HepG2 (cell line): ENCODE measurements around the gene PRSS50. TPM values are rescaled to one million over a fixed set of nuclear protein-coding genes. Genes with fewer than 3 reads are reported as not detected.

Source experiments
- ATAC-seq: fragments of 200-7000 bp; cut with Tn5 transposase; 3 replicates; pipeline ENCODE4 v1.9.1; 2020; ENCODE audit warnings: mild to moderate bottlenecking, moderate library complexity
- BruUV-seq: library from RNA; stranded (reverse); fragments of 400-500 nt; replicated peaks from 2 replicates; lab custom pipeline; 2021; lab: Mats Ljungman, UMichigan
- CTCF ChIA-PET: fragments of 300-600 bp; formaldehyde crosslinking; extraction: SDS; loops from one replicate; lab custom pipeline; 2021; ENCODE audit warnings: low total read pairs, inconsistent platforms, low intra/inter-chr PET ratio; lab: Yijun Ruan, JAX
- POLR2A ChIA-PET: fragments of 350-600 bp; sonication (Branson Sonifier 250); formaldehyde crosslinking; loops from one replicate; lab custom pipeline; 2020; ENCODE audit warnings: antibody characterized with exemption, inconsistent platforms; lab: Yijun Ruan, JAX
- DNase-seq: peaks from one replicate; pipeline ENCODE4 v3.0.0-alpha.2; 2015; ENCODE audit warnings: low spot score
- FAIRE-seq: peaks from 3 replicates; lab custom pipeline; 2011; peaks lifted over from hg19 to GRCh38; lab: Jason Lieb, UNC
- H2AFZ ChIP-seq: one replicate; pipeline ENCODE4 v1.6.1; 2011; ENCODE audit warnings: low read length, inconsistent platforms
- H3K27ac ChIP-seq: fragments of 300-600 bp; 3 replicates; pipeline ENCODE4 v1.8.0; 2011; ENCODE audit warnings: mixed run types, mild to moderate bottlenecking, mixed read lengths, low read length, inconsistent platforms; ENCODE audit not compliant: insufficient read depth; ENCODE audit errors: extremely low read length
- H3K27me3 ChIP-seq, 2 experiments: fragments of 200-600 bp in 1 of 2; 2 replicates in 1 of 2; 3 replicates in 1 of 2; pipeline versions ENCODE4 v1.6.0 to v1.8.0; 2011; ENCODE audit warnings: low read length in 2 of 2, mild to moderate bottlenecking in 2 of 2, moderate library complexity in 2 of 2, inconsistent platforms in 1 of 2; ENCODE audit not compliant: insufficient read depth in 2 of 2, control insufficient read depth in 1 of 2
- H3K36me3 ChIP-seq, 2 experiments: fragments of 200-600 bp in 1 of 2; replicated peaks in 1 of 2; 2 replicates in 1 of 2; 3 replicates in 1 of 2; pipeline versions ENCODE4 v1.5.1 to v1.8.0; 2011; ENCODE audit warnings: low read length in 2 of 2, inconsistent platforms in 1 of 2; ENCODE audit not compliant: insufficient read depth in 2 of 2, control insufficient read depth in 1 of 2
- H3K4me1 ChIP-seq: 2 replicates; pipeline ENCODE4 v1.5.1; 2012; ENCODE audit warnings: low read length, inconsistent platforms; ENCODE audit not compliant: insufficient read depth
- H3K4me2 ChIP-seq: 2 replicates; pipeline ENCODE4 v1.6.0; 2011; ENCODE audit warnings: low read depth, low read length, inconsistent platforms
- H3K4me3 ChIP-seq, 3 experiments: fragments of 200-600 bp in 1 of 3; sonication (generic), shearing (Covaris generic) in 1 of 3; replicated peaks in 1 of 3; 2 replicates each; pipeline ENCODE4 v1.5.1; 2011 to 2016; ENCODE audit warnings: low read length in 3 of 3, inconsistent platforms in 2 of 3, low read depth in 2 of 3, mild to moderate bottlenecking in 2 of 3, control low read depth in 1 of 3, mixed read lengths in 1 of 3; ENCODE audit not compliant: insufficient read depth in 1 of 3
- H3K79me2 ChIP-seq: one replicate; pipeline ENCODE4 v1.6.1; 2011; ENCODE audit warnings: low read length, inconsistent platforms; ENCODE audit not compliant: insufficient read depth
- H3K9ac ChIP-seq: 2 replicates; pipeline ENCODE4 v1.6.0; 2011; ENCODE audit warnings: mild to moderate bottlenecking, low read depth, low read length, inconsistent platforms; ENCODE audit not compliant: insufficient read depth
- H3K9me3 ChIP-seq: 2 replicates; pipeline ENCODE4 v1.5.1; 2012; ENCODE audit warnings: mild to moderate bottlenecking, low read length
- H4K20me1 ChIP-seq: 2 replicates; pipeline ENCODE4 v1.6.0; 2011; ENCODE audit warnings: inconsistent platforms, mild to moderate bottlenecking, low read length, moderate library complexity; ENCODE audit not compliant: insufficient read depth
- MAZ ChIP-seq, 2 experiments: sonication (generic) in 1 of 2; formaldehyde crosslinking in 1 of 2; IDR thresholded peaks; 2 replicates each; pipeline versions ENCODE4 v1.5.0 to v1.6.1; 2012 to 2020; ENCODE audit warnings: low read depth in 2 of 2, mild to moderate bottlenecking in 2 of 2, borderline replicate concordance in 1 of 2, improper control_type of control experiment in 1 of 2, low read length in 1 of 2, missing genetic modification reagents in 1 of 2, moderate library complexity in 1 of 2
- SUZ12 ChIP-seq: fragments of 150-350 bp; IDR thresholded peaks from 2 replicates; pipeline ENCODE4 v1.6.1; 2014; ENCODE audit warnings: low read depth, low read length
- ZNF224 ChIP-seq: sonication (generic); formaldehyde crosslinking; IDR thresholded peaks from 2 replicates; pipeline ENCODE4 v1.5.0; 2020; ENCODE audit warnings: mild to moderate bottlenecking, missing genetic modification reagents
- ZNF326 ChIP-seq: sonication (generic); formaldehyde crosslinking; IDR thresholded peaks from 2 replicates; pipeline ENCODE4 v1.4.0; 2020; ENCODE audit warnings: missing genetic modification reagents, borderline replicate concordance
- ZNF337 ChIP-seq: sonication (generic); formaldehyde crosslinking; IDR thresholded peaks from 2 replicates; pipeline ENCODE4 v1.5.1; 2020; ENCODE audit warnings: missing genetic modification reagents, low read depth, mild to moderate bottlenecking, borderline replicate concordance
- ZNF772 ChIP-seq: sonication (generic); formaldehyde crosslinking; IDR thresholded peaks from 2 replicates; pipeline ENCODE4 v1.5.0; 2020; ENCODE audit warnings: mild to moderate bottlenecking, missing genetic modification reagents
- ZZZ3 ChIP-seq: sonication (generic); formaldehyde crosslinking; IDR thresholded peaks from 2 replicates; pipeline ENCODE4 v1.4.0; 2020; ENCODE audit warnings: missing genetic modification reagents, mild to moderate bottlenecking, borderline replicate concordance
- WGBS: methylation state at CpG from one replicate; pipeline ENCODE4 v1.1.6; 2017; ENCODE audit warnings: low lambda C conversion rate; 5-methylcytosine and 5-hydroxymethylcytosine counted together
- in situ Hi-C: cut with HindIII; loops from 2 replicates; pipeline ENCODE4 v1.10.0; 2017; ENCODE audit warnings: low pct_unique_long_range_greater_than_20kb; ENCODE audit not compliant: extremely low pct_ligation_motif_present
- intact Hi-C: fragments of 100-400 bp; cut with micrococcal nuclease; formaldehyde crosslinking; loops from one replicate; pipeline ENCODE4 v1.10.0; 2022; ENCODE audit not compliant: unreplicated experiment
- polyA plus RNA-seq, 8 experiments: library from polyadenylated mRNA; depleted of rRNA in 3 of 8; stranded (reverse) in 7 of 8; unstranded in 1 of 8; fragments of >200 nt; fragmentation: Illumina TruSeq in 4 of 8; extraction: Trizol in 4 of 8; gene quantifications; 2 replicates each; pipeline versions ENCODE4 v1.2.1 to v1.2.3, GENCODE V29; 2011 to 2016; ENCODE audit warnings: low read depth in 4 of 8, missing spikeins in 1 of 8, mixed read lengths in 1 of 8; ENCODE audit not compliant: insufficient read depth in 1 of 8
- total RNA-seq, 5 experiments: library from RNA; depleted of rRNA; stranded (reverse); fragments of >200 nt; fragmentation: Illumina TruSeq; extraction: Trizol; gene quantifications; 2 replicates each; pipeline ENCODE4 v1.2.3, GENCODE V29; 2016; ENCODE audit warnings: low read depth in 1 of 5
- TF ChIP-seq, protein P1 (sequence below), 2 experiments: sonication (generic) in 1 of 2; formaldehyde crosslinking in 1 of 2; IDR thresholded peaks; 2 replicates each; pipeline versions ENCODE4 v1.4.0 to v1.6.1; 2016 to 2020; ENCODE audit warnings: borderline replicate concordance in 1 of 2, low read depth in 1 of 2, mild to moderate bottlenecking in 1 of 2, missing genetic modification reagents in 1 of 2
- TF ChIP-seq, protein P2 (sequence below): sonication (generic); formaldehyde crosslinking; IDR thresholded peaks from 2 replicates; pipeline ENCODE4 v1.4.0; 2020; ENCODE audit warnings: mild to moderate bottlenecking, missing genetic modification reagents

The PRSS50 gene
- total and polyA plus RNA-seq, 2 of the 13 experiments (the other 11 are each of a cell fraction or from before 2014, with no cell fraction given) = not detected

DNA sequence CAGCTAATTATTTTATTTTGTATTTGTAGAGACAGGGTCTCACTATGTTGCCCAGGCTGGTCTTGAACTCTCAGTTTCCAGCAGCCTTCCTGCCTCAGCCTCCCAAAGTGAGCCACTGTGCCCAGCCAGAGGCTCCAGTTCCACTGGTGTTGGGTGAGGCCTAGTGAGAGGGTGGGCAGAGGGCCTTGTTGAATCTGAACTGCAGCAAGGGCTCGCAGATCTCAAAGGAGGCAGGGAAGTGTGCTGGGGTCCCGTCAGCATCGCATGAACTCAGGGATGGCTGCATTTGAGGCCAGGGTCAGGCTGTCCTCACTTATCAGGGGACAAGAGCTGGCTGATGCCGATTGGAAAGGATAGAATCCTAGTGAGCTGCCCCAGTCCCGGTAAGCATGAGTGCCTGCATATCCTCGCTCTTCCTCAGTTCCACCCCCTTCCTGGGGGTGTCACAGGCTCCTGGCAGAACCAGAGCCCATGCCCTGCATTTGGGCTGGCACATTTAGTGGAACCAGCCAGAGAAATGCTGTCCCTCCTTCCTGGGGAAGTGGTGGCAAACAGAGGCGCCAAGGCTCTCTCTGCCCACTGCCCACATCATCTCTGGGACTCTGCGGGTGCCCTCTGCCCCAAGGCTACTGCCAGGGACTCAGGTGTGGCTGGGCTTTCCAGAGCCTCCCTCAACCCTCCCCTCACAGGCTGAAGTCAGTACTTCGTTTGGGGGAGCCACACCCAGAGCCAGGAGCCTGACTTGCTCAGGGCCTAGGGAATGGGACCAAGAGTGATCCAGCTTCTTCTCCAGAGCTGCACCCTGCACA lies 48.3 kb downstream of the PRSS50 start (continued):
- TF ChIP-seq ZNF337 = no peak
- TF ChIP-seq, all 625 proteins: peak for 0

DNA sequence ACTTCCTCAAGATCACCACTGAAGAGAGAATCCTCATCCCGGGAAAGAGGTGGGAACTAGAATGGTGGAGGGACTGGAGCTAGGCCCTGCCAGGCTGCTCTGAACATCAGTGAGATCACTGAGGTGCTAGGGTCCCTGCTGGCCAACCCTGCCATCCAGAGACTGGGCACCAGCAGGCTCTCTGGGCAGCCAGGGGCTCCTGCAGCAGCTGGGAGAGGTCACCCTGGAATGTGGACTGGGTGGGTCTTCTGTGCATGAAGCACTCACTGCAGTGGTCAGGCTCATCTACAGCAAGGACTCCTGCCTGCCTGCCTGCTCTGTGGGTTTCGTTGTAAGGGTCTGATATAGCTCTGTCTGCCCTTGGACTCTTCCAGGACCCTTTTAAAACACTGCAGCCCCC lies 49.1 kb downstream of the PRSS50 start:
- TF ChIP-seq ZZZ3 (CRISPR knock-in tag) = no peak
- no peak for TF ChIP-seq MAZ (IDR thresholded peaks at IDR 0.05; ENCODE audit: borderline replicate concordance, low read depth, low read length)
- no peak for TF ChIP-seq MAZ (CRISPR knock-in tag; IDR thresholded peaks at IDR 0.05; ENCODE audit: low read depth)
- TF ChIP-seq ZNF224 (CRISPR knock-in tag) = no peak
- no peak for TF ChIP-seq ZNF772
- TF ChIP-seq ZNF326 (CRISPR knock-in tag) = no peak
- TF ChIP-seq, protein P1, sequence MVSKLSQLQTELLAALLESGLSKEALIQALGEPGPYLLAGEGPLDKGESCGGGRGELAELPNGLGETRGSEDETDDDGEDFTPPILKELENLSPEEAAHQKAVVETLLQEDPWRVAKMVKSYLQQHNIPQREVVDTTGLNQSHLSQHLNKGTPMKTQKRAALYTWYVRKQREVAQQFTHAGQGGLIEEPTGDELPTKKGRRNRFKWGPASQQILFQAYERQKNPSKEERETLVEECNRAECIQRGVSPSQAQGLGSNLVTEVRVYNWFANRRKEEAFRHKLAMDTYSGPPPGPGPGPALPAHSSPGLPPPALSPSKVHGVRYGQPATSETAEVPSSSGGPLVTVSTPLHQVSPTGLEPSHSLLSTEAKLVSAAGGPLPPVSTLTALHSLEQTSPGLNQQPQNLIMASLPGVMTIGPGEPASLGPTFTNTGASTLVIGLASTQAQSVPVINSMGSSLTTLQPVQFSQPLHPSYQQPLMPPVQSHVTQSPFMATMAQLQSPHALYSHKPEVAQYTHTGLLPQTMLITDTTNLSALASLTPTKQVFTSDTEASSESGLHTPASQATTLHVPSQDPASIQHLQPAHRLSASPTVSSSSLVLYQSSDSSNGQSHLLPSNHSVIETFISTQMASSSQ (IDR thresholded peaks at IDR 0.05; ENCODE audit: low read depth) = no peak
- TF ChIP-seq, protein P1 (CRISPR knock-in tag; IDR thresholded peaks at IDR 0.05; ENCODE audit: borderline replicate concordance) = no peak
- no peak for TF ChIP-seq SUZ12
- TF ChIP-seq, protein P2, sequence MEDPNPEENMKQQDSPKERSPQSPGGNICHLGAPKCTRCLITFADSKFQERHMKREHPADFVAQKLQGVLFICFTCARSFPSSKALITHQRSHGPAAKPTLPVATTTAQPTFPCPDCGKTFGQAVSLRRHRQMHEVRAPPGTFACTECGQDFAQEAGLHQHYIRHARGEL (CRISPR knock-in tag) = no peak
- WGBS = 4% methylated on average over 2 of the region's 2 CpGs
- CTCF ChIA-PET = no interaction called here
- BruUV-seq = no TSS peak
- no peak overlapping the region for H3K4me2 ChIP-seq
- H3K4me3 ChIP-seq = no peak overlapping the region
- ATAC-seq = no peak
- H3K79me2 ChIP-seq = no peaks in the 10 kb centered on the region
- peaks cover 1 to 20% of the 10 kb centered on the region in 2 experiments; a peak in 1 of 5 replicates for H3K27me3 ChIP-seq
- no peaks in the 10 kb centered on the region for H3K9me3 ChIP-seq
- POLR2A ChIA-PET = no interaction called here
- no peak overlapping the region for H3K9ac ChIP-seq
- intact Hi-C loops = no loop called here
- FAIRE-seq = no peak
- H3K27ac ChIP-seq = no peak overlapping the region
- no peak for DNase-seq
- in situ Hi-C loops = loop anchor here (10.0 kb wide), 1 partner anchor 184 kb away; no protein-coding TSS in a partner anchor
- H3K4me1 ChIP-seq = no peaks in the 10 kb centered on the region
- no peaks in the 10 kb centered on the region for H3K36me3 ChIP-seq
- no peak overlapping the region for H2AFZ ChIP-seq
- no peaks in the 10 kb centered on the region for H4K20me1 ChIP-seq
